NB4 (cell line): ENCODE results near the gene TNFAIP1.

Source experiments
- DNase-seq: peaks from one replicate; pipeline ENCODE4 v3.0.0; 2010; ENCODE audit warnings: low read depth
- H3K4me3 ChIP-seq: one replicate; pipeline ENCODE4 v1.5.1; 2011; ENCODE audit warnings: mild to moderate bottlenecking, low read depth, low read length, moderate library complexity
- CTCF ChIP-seq: IDR thresholded peaks from one replicate; pipeline ENCODE4 v1.5.1; 2012; ENCODE audit warnings: low read depth, low read length
- MAX ChIP-seq: IDR thresholded peaks from 2 replicates; pipeline ENCODE4 v1.6.1; 2011; ENCODE audit warnings: low read depth, low read length
- MYC ChIP-seq: IDR thresholded peaks from 2 replicates; pipeline ENCODE4 v1.6.1; 2011; ENCODE audit warnings: low read depth, low read length
- POLR2A ChIP-seq: IDR thresholded peaks from 2 replicates; pipeline ENCODE4 v1.6.1; 2011; ENCODE audit warnings: mild to moderate bottlenecking; ENCODE audit not compliant: insufficient read length; ENCODE audit errors: extremely low read depth

TNFAIP1 gene

GRCh38 chr17:28295677-28296578 is 39.6 kb upstream of the TNFAIP1 start:
- H3K4me3 ChIP-seq: no peak overlapping the region
- no peak for DNase-seq
- TF ChIP-seq POLR2A (no peak), MAX (no peak), MYC (no peak), CTCF (no peak)

- no peak for TF ChIP-seq POLR2A
- no peak for TF ChIP-seq CTCF
- no peak for TF ChIP-seq MYC
- no peak for TF ChIP-seq MAX
- DNase-seq: no peak
- H3K4me3 ChIP-seq: no peak overlapping the region
Measured at GRCh38 chr17:28298449-28298848, 37.1 kb upstream of the TNFAIP1 start.

- no peak for DNase-seq
- TF ChIP-seq MYC (no peak), CTCF (no peak), POLR2A (no peak), MAX (no peak)
- H3K4me3 ChIP-seq: no peak overlapping the region
Measured at GRCh38 chr17:28306954-28307401, 28.6 kb upstream of the TNFAIP1 start.

- DNase-seq: no peak
- TF ChIP-seq CTCF: no peak
- no peak overlapping the region for H3K4me3 ChIP-seq
Measured at GRCh38 chr17:28313841-28314240, 21.7 kb upstream of the TNFAIP1 start.

GRCh38 chr17:28315846-28316705 is 19.5 kb upstream of the TNFAIP1 start:
- DNase-seq: no peak
- no peak overlapping the region for H3K4me3 ChIP-seq
- TF ChIP-seq POLR2A: no peak
- no peak for TF ChIP-seq MYC
- no peak for TF ChIP-seq CTCF
- no peak for TF ChIP-seq MAX
